ENCODE measurements around the gene PNMA6F. TPM values are rescaled to one million over a fixed set of nuclear protein-coding genes. Genes with fewer than 3 reads are reported as not detected.

The PNMA6F gene
- not detected for polyA plus RNA-seq

DNA sequence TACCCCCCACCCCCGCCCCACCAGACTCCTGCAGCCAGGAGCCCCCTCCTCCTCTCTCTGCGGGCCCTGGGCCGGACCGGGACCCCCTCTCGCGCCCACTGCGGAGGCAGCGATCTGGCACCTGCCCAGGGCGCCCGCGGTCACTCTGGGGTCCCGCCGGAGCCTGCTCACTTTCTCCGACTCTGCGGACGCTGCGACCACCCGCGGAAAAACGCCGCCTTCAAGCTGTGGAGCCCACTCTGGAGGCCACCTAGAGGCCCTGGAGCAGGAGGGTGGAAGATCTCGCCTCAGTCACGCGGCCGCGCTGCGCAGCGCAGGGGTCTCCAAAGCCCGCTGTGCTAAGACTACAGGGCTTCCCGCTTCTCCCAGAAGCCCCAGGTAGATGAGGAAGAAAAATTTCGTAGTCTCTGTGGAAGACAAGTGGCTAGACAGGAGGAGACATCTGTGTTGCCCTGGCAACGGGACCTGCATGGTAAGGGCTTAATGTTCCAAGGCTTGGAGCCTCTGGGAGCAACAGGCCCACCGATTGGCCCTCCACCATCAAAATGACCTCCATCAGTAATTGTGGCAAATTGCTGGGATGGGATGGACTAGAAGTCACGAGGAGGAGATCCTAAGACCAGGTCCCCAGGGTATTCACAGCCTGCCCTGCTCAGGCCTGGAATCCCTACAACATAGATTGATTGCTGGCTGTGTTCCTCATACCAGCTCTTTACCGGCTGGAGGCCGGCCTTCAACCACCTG lies at the start of gene PNMA6F:
TSS of gene PNMA6F (minus strand) at position 387 of the 744 bp plus-strand sequence. CDS start 1,093 bp downstream, outside the sequence.
- Mint-ChIP-seq H3K27ac (no peak within 1 kb of the TSS), H3K27me3 (no peaks in the 10 kb centered on the region), H3K4me3 (no peak within 1 kb of the TSS), H3K36me3 (peaks cover 2% of the 10 kb centered on the region), H3K9me3 (peaks cover 0 to 5% (median 2%) of the 10 kb centered on the region in 3 donors), H3K4me1 (peaks cover 0 to 2% (median 0%) of the 10 kb centered on the region in 3 donors)

GRCh38 chrX:153371256-153371655 lies 49.7 kb upstream of the PNMA6F start:
- Mint-ChIP-seq H3K4me3 (no peak overlapping the region), H3K27me3 (peaks cover 3% of the 10 kb centered on the region), H3K9me3 (no peaks in the 10 kb centered on the region), H3K27ac (no peak overlapping the region), H3K4me1 (no peaks in the 10 kb centered on the region), H3K36me3 (peaks cover 1% of the 10 kb centered on the region)

DNA sequence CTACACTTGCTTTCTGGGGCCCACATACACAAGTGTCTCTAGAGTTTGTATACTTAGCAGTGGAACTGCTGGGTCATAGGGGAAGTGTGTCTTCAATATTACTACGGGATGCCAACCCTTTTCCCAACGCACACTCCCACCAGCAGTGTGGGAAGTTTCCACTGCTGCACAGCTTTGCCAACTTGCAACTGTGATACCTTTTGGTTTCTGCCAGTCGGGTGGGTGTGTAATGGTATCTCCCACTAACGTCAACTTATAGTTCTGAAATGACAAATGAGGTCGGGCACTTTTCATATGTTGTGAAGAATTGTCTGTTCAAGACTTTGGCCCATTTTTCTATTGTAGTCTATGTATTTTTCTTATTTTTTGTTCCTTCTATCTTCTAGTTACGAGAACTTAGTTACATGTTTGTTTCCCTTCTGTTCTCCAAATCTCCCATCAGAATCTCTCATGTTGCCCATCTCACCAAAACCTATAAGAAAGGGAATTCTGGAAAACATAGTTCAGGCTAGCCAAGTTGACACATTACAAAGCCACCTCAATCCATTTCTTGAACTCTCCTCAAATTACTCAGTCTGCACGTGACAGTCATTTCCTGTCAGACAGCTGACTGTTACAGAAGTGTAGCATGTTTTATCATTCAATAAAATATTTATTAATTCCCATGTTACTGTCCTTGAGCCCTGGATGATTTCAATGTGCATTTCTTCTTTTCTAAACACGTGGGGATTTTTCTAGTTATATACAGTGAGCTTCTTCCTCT lies 48.9 kb upstream of the PNMA6F start:
- H3K9me3 Mint-ChIP-seq: no peaks in the 10 kb centered on the region
- no peak overlapping the region for H3K27ac Mint-ChIP-seq
- no peak overlapping the region for H3K4me3 Mint-ChIP-seq
- peaks cover 3% of the 10 kb centered on the region for H3K27me3 Mint-ChIP-seq
- H3K36me3 Mint-ChIP-seq: peaks cover 1% of the 10 kb centered on the region
- H3K4me1 Mint-ChIP-seq: no peaks in the 10 kb centered on the region

GRCh38 chrX:153366878-153367538 lies 45.4 kb upstream of the PNMA6F start:
- Mint-ChIP-seq H3K4me3 (no peak overlapping the region), H3K27ac (no peak overlapping the region), H3K4me1 (no peaks in the 10 kb centered on the region), H3K36me3 (no peaks in the 10 kb centered on the region), H3K27me3 (peaks cover 2% of the 10 kb centered on the region), H3K9me3 (peaks cover 0 to under 1% (median 0%) of the 10 kb centered on the region in 3 donors)

- Mint-ChIP-seq H3K4me1 (no peaks in the 10 kb centered on the region), H3K27me3 (no peaks in the 10 kb centered on the region), H3K4me3 (no peak overlapping the region), H3K36me3 (no peaks in the 10 kb centered on the region), H3K9me3 (peaks cover 0 to 1% (median 0%) of the 10 kb centered on the region in 3 donors), H3K27ac (no peak overlapping the region)
Observed at GRCh38 chrX:153366119-153366518, 44.6 kb upstream of the PNMA6F start.

DNA sequence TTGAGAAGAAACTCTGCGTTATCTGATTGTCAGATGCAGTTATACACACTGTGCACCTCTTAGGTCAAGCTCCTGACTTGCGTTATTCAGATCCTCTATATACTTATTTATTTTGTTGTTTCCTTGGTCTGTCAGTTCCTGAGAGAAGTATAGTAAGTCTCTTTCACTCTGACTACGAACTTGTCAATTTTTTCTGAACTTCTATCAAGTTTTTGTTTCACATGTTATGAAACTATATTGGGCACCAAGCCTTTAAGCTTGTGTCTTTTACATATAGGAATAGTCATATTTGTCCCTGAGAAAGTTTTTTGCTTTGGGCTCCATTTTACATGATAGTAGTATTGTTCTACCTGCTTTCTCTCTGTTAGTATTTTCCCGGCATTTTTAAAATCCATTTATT lies 44.1 kb upstream of the PNMA6F start:
- Mint-ChIP-seq H3K27me3 (no peaks in the 10 kb centered on the region), H3K36me3 (no peaks in the 10 kb centered on the region), H3K4me3 (no peak overlapping the region), H3K4me1 (no peaks in the 10 kb centered on the region), H3K27ac (no peak overlapping the region), H3K9me3 (peaks cover 0 to 1% (median 0%) of the 10 kb centered on the region in 3 donors)

GRCh38 chrX:153361781-153362397 lies 40.3 kb upstream of the PNMA6F start:
- H3K36me3 Mint-ChIP-seq: no peaks in the 10 kb centered on the region
- H3K27ac Mint-ChIP-seq: no peak overlapping the region
- no peaks in the 10 kb centered on the region for H3K4me1 Mint-ChIP-seq
- H3K27me3 Mint-ChIP-seq: no peaks in the 10 kb centered on the region
- no peak overlapping the region for H3K4me3 Mint-ChIP-seq
- H3K9me3 Mint-ChIP-seq: peaks cover 1 to 11% (median 8%) of the 10 kb centered on the region in 3 donors

GRCh38 chrX:153357877-153358276 lies 36.3 kb upstream of the PNMA6F start:
- Mint-ChIP-seq H3K27me3 (no peaks in the 10 kb centered on the region), H3K4me1 (no peaks in the 10 kb centered on the region), H3K36me3 (no peaks in the 10 kb centered on the region), H3K27ac (peak overlapping the region in 1 of 3 donors; percentile 16), H3K4me3 (no peak overlapping the region), H3K9me3 (peaks cover 1 to 11% (median 11%) of the 10 kb centered on the region in 3 donors)

DNA sequence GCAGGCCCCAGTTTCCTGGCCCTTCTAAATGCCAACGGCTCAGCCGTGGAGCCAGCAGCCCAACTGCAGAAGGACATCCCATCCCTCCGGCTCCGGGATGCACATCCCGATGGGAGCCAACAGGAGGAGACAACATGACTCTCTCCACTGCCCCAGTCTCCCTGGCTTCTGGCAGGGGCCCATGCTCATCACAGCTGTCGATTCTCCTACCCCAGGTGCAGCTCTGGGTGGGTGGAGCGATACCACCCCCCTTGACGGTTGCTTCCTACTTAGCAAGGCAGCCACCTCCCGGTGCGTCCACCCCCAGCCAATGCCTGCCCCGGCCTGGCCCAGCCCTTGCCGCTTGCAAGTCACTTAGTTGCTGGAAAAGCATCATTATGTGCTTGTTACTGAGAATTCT lies 31.8 kb upstream of the PNMA6F start:
- Mint-ChIP-seq H3K27me3 (no peaks in the 10 kb centered on the region), H3K4me1 (peaks cover 0 to 5% (median 5%) of the 10 kb centered on the region in 3 donors), H3K4me3 (no peak overlapping the region)

GRCh38 chrX:153352858-153353257 lies 31.3 kb upstream of the PNMA6F start:
- Mint-ChIP-seq H3K27me3 (no peaks in the 10 kb centered on the region), H3K4me3 (no peak overlapping the region), H3K9me3 (peaks cover 0 to 3% (median 2%) of the 10 kb centered on the region in 3 donors), H3K36me3 (peaks cover 8% of the 10 kb centered on the region), H3K27ac (peak overlapping the region in 1 of 3 donors; percentile 15), H3K4me1 (peaks cover 0 to 5% (median 5%) of the 10 kb centered on the region in 3 donors)

More for the DNA sequence above, 31.8 kb upstream of the PNMA6F start:
- H3K27ac Mint-ChIP-seq: no peak overlapping the region
- peaks cover 0 to 5% (median 2%) of the 10 kb centered on the region in 3 donors for H3K9me3 Mint-ChIP-seq
- peaks cover 5% of the 10 kb centered on the region for H3K36me3 Mint-ChIP-seq

DNA sequence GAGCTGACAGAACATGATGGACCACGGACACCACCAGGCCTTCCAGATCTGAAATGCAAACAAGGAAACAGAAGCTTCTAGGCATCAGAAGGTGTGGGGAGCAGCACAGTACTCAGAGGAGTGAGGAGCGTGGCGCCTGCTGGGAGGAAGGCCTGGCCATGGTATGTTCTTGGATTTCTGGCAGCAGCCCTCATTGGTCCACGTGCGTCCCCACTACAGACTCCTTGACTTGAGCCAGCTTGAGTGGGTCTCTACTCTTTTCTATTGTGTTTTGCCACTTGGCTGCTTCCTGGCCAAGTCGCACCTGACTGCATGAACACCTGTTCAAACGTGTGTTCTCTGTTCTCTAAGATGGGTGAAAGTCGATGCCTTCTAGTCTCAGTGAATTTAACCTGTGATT lies 30.4 kb upstream of the PNMA6F start:
- no peaks in the 10 kb centered on the region for H3K27me3 Mint-ChIP-seq

GRCh38 chrX:153349952-153350351 lies 28.4 kb upstream of the PNMA6F start:
- peak overlapping the region in 1 of 4 donors; percentile 12 for H3K4me3 Mint-ChIP-seq
- H3K9me3 Mint-ChIP-seq: peaks cover 0 to 2% (median 0%) of the 10 kb centered on the region in 3 donors
- peaks cover 0 to 5% (median 5%) of the 10 kb centered on the region in 3 donors for H3K4me1 Mint-ChIP-seq
- no peaks in the 10 kb centered on the region for H3K27me3 Mint-ChIP-seq
- H3K36me3 Mint-ChIP-seq: peaks cover 12% of the 10 kb centered on the region
- H3K27ac Mint-ChIP-seq: no peak overlapping the region

More for the DNA sequence above, 30.4 kb upstream of the PNMA6F start:
- peak overlapping the region in 1 of 3 donors; percentile 67 for H3K27ac Mint-ChIP-seq
- no peak overlapping the region for H3K4me3 Mint-ChIP-seq
- peaks cover 0 to 3% (median 2%) of the 10 kb centered on the region in 3 donors for H3K9me3 Mint-ChIP-seq
- H3K4me1 Mint-ChIP-seq: peaks cover 0 to 5% (median 5%) of the 10 kb centered on the region in 3 donors
- peaks cover 9% of the 10 kb centered on the region for H3K36me3 Mint-ChIP-seq

DNA sequence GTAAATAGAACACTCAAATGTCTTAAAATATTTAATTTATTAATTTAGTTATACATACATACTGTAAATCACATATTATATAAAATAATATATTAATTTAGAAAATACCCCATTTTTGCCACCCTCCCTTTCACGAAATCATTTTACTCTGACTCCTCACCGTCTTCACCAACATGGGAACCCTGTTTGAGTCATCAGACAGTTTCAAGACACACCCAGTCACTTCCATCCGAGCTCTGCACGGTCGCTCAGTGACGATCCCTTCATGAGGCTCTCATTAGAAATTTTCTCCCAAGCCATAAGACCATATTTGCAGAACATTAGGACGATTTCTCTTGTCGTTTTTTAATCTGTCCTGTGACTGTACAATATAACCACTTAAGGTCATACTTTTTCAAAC lies 26.9 kb upstream of the PNMA6F start:
- Mint-ChIP-seq H3K27me3 (no peaks in the 10 kb centered on the region), H3K27ac (no peak overlapping the region), H3K4me3 (no peak overlapping the region), H3K36me3 (peaks cover 12% of the 10 kb centered on the region), H3K4me1 (peaks cover 5 to 6% (median 5%) of the 10 kb centered on the region in 3 donors), H3K9me3 (peaks cover 0 to 2% (median 0%) of the 10 kb centered on the region in 3 donors)

GRCh38 chrX:153347530-153347929 lies 26.0 kb upstream of the PNMA6F start:
- Mint-ChIP-seq H3K9me3 (peaks cover 0 to 2% (median 0%) of the 10 kb centered on the region in 3 donors), H3K36me3 (peaks cover 12% of the 10 kb centered on the region), H3K27ac (no peak overlapping the region), H3K4me3 (no peak overlapping the region), H3K4me1 (peaks cover 3 to 6% (median 5%) of the 10 kb centered on the region in 3 donors), H3K27me3 (no peaks in the 10 kb centered on the region)
